ENCODE measurements around the gene MICAL3.
"Not testable (repeated sequence)": the region's sequence is repeated elsewhere in the genome, so short reads cannot be mapped to it uniquely, and the experiment has no call there.

Gene MICAL3

DNA sequence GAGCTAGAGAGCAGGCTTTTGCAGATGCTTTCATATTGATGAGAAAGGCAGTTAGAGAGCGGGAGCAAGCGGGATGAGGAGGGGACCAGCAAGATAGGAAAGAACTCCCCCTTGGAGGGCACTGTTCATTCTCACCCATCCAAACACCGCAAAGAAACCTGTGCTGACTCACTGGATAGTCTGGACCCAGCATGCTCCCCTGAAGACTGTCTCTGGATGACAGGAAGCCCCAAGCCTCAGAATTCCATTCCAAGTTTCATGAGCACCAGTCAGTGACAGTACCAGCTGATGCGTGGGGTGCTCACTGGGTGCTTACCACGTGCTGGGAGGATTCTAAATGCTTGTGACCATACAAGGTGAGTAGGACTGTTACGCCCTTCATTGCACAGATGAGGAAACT, 34.2 kb downstream of the MICAL3 start:
- ATAC-seq (ENCODE audit: low read depth), result peak; percentile 32; the same call in 2 of the 3 replicates
- no peaks in the 10 kb centered on the region for H3K36me3 ChIP-seq (ENCODE audit: low read depth)
- H3K9me3 ChIP-seq (ENCODE audit: severe bottlenecking), result no peaks in the 10 kb centered on the region
- peaks cover 31% of the 10 kb centered on the region for H3K4me1 ChIP-seq (ENCODE audit: insufficient read depth, poor library complexity, severe bottlenecking)
- TF ChIP-seq, protein P1, sequence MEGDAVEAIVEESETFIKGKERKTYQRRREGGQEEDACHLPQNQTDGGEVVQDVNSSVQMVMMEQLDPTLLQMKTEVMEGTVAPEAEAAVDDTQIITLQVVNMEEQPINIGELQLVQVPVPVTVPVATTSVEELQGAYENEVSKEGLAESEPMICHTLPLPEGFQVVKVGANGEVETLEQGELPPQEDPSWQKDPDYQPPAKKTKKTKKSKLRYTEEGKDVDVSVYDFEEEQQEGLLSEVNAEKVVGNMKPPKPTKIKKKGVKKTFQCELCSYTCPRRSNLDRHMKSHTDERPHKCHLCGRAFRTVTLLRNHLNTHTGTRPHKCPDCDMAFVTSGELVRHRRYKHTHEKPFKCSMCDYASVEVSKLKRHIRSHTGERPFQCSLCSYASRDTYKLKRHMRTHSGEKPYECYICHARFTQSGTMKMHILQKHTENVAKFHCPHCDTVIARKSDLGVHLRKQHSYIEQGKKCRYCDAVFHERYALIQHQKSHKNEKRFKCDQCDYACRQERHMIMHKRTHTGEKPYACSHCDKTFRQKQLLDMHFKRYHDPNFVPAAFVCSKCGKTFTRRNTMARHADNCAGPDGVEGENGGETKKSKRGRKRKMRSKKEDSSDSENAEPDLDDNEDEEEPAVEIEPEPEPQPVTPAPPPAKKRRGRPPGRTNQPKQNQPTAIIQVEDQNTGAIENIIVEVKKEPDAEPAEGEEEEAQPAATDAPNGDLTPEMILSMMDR (IDR thresholded peaks at IDR 0.05; ENCODE audit: poor library complexity, severe bottlenecking), result no peak
- no peak for DNase-seq (ENCODE audit: low spot score)
- peak overlapping the region; percentile 60 for H3K27ac ChIP-seq (ENCODE audit: poor library complexity, severe bottlenecking)
- no peak overlapping the region for H3K4me3 ChIP-seq (ENCODE audit: severe bottlenecking)
- H3K27me3 ChIP-seq (ENCODE audit: insufficient read depth, poor library complexity, severe bottlenecking), result no peaks in the 10 kb centered on the region

DNA sequence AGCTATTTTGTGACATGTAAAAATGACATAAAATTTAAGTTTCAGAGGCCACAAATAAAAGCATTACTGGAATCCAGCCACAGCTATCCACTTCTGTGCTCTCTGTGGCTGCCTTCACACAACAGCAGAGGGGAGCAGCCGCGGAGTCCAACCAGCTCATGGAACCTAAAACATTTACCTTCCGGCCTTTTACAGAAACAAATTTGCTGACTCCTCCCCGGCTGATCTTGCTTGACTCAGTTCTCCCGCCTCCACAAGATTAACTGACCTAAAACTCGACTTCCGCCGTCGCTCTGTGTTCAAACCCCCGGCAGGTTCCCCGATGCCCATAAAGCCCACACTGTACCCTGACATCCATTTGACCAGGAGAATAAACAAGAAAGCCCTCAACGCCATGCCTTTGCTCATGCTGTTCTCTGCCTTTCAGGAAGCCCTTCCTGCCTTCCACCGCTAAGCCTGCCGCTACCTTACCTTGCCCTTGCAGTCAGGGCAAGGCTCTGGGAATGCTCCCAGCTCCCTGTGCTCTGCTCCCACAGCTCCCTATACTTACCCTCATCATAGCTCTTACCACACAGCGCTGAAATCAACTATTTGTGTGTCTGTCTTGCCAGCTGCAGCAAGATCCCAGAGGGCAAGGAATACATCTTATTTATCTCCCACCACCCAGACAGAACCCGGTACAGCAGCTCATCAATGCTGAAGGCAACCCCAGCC, 35.4 kb downstream of the MICAL3 start:
- ATAC-seq (ENCODE audit: low read depth) (no peak), DNase-seq (ENCODE audit: low spot score) (no peak)
- no peaks in the 10 kb centered on the region for H3K9me3 ChIP-seq (ENCODE audit: severe bottlenecking)
- peak overlapping the region; percentile 60 for H3K27ac ChIP-seq (ENCODE audit: poor library complexity, severe bottlenecking)
- H3K4me3 ChIP-seq (ENCODE audit: severe bottlenecking), result no peak overlapping the region
- no peaks in the 10 kb centered on the region for H3K27me3 ChIP-seq (ENCODE audit: insufficient read depth, poor library complexity, severe bottlenecking)
- TF ChIP-seq, protein P1 (IDR thresholded peaks at IDR 0.05; ENCODE audit: poor library complexity, severe bottlenecking), result no peak
- peaks cover 33% of the 10 kb centered on the region for H3K4me1 ChIP-seq (ENCODE audit: insufficient read depth, poor library complexity, severe bottlenecking)
- H3K36me3 ChIP-seq (ENCODE audit: low read depth), result no peaks in the 10 kb centered on the region

DNA sequence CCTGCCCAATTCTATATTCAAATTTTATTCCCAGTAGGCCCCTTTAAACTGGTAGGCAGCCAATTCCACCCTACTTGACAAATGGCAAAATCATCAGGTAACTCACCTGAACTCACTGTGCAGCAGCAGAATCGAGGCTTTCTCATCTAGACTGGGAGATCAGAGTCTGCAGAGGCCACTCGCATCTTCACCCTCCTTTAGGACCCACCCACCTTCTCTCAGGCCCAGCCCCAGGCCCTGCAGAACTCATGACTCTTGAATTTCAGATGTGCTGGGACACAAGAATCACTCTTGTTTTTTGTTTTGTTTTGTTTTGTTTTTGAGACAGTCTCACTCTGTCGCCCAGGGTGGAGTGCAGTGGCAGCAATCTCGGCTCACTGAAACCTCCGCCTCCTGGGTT, 38.8 kb downstream of the MICAL3 start:
- Histone ChIP-seq H3K36me3 (ENCODE audit: low read depth) (no peaks in the 10 kb centered on the region), H3K9me3 (ENCODE audit: severe bottlenecking) (no peaks in the 10 kb centered on the region), H3K27ac (ENCODE audit: poor library complexity, severe bottlenecking) (peak overlapping the region; percentile 60), H3K4me3 (ENCODE audit: severe bottlenecking) (no peak overlapping the region), H3K4me1 (ENCODE audit: insufficient read depth, poor library complexity, severe bottlenecking) (peaks cover 43% of the 10 kb centered on the region), H3K27me3 (ENCODE audit: insufficient read depth, poor library complexity, severe bottlenecking) (no peaks in the 10 kb centered on the region)
- DNase-seq (ENCODE audit: low spot score) (no peak), ATAC-seq (ENCODE audit: low read depth) (no peak)
- TF ChIP-seq, protein P1 (IDR thresholded peaks at IDR 0.05; ENCODE audit: poor library complexity, severe bottlenecking), result no peak

DNA sequence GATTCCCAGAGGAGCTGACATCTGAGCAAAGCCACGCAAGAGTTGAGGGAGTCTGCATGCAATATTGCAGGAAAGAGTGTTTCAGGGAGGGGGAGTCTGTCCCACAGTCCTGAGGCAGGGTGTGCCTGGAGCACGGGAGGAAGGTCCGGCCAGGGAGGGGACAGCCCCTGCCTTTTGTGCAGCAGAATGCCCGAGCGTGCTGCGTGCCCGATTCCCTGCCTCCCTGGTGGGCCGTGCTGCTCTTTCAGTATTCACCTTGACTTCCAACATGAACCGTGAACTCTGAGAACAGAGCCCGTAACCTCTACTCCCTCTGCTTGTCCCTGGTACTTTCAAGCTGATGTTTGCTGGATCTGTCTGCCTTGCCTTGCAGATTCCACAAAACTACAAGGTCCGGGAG, 39.3 kb downstream of the MICAL3 start:
- not testable (repeated sequence) for H3K27me3 ChIP-seq (ENCODE audit: insufficient read depth, poor library complexity, severe bottlenecking); ATAC-seq (ENCODE audit: low read depth); H3K4me3 ChIP-seq (ENCODE audit: severe bottlenecking); H3K36me3 ChIP-seq (ENCODE audit: low read depth); H3K9me3 ChIP-seq (ENCODE audit: severe bottlenecking); DNase-seq (ENCODE audit: low spot score)
- peaks cover 43% of the 10 kb centered on the region for H3K4me1 ChIP-seq (ENCODE audit: insufficient read depth, poor library complexity, severe bottlenecking)
- peak overlapping the region; percentile 60 for H3K27ac ChIP-seq (ENCODE audit: poor library complexity, severe bottlenecking)

DNA sequence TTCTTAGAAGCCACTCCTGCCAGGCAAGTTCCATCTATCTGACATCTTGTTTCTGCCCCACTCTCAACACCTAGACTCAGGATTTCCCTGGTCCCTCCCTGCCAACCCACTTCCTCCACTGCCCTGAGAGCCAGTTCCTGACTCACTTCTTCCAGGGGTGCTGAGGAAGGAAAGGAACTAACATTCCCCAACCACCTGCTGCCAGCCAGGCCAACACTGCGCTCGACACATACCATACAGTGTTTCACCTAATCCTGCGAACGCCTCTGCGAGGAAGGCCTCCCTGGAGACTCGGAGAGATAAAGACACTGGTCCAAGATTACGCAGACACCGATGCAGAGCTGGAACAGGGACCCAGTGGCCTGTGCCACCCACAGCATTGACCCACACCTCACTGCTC, 40.2 kb downstream of the MICAL3 start:
- no peaks in the 10 kb centered on the region for H3K36me3 ChIP-seq (ENCODE audit: low read depth)
- ATAC-seq (ENCODE audit: low read depth), result peak; percentile 32; the same call in 1 of the 3 replicates
- no peaks in the 10 kb centered on the region for H3K9me3 ChIP-seq (ENCODE audit: severe bottlenecking)
- H3K4me3 ChIP-seq (ENCODE audit: severe bottlenecking), result no peak overlapping the region
- DNase-seq (ENCODE audit: low spot score), result no peak
- TF ChIP-seq, protein P1 (IDR thresholded peaks at IDR 0.05; ENCODE audit: poor library complexity, severe bottlenecking), result no peak
- no peak overlapping the region for H3K27ac ChIP-seq (ENCODE audit: poor library complexity, severe bottlenecking)
- peaks cover 41% of the 10 kb centered on the region for H3K4me1 ChIP-seq (ENCODE audit: insufficient read depth, poor library complexity, severe bottlenecking)
- no peaks in the 10 kb centered on the region for H3K27me3 ChIP-seq (ENCODE audit: insufficient read depth, poor library complexity, severe bottlenecking)
